ENCODE results near the gene RBFA.

GRCh38 chr18:80034068-80034851 lies at the start of gene RBFA:
- no peak for TF ChIP-seq EP300 (IDR thresholded peaks at IDR 0.05)
- TF ChIP-seq POLR2A (IDR thresholded peaks at IDR 0.05), result no peak

Measured in stomach (tissue), 4 donors.